GM21825 (cell line): ENCODE results near the gene INHA.

Experiments used
- ATAC-seq: cut with Tn5 transposase; IDR thresholded peaks from one replicate; pipeline ENCODE4 v1.9.1; 2021; ENCODE audit warnings: mild to moderate bottlenecking, moderate library complexity; ENCODE audit not compliant: unreplicated experiment

The INHA gene

DNA sequence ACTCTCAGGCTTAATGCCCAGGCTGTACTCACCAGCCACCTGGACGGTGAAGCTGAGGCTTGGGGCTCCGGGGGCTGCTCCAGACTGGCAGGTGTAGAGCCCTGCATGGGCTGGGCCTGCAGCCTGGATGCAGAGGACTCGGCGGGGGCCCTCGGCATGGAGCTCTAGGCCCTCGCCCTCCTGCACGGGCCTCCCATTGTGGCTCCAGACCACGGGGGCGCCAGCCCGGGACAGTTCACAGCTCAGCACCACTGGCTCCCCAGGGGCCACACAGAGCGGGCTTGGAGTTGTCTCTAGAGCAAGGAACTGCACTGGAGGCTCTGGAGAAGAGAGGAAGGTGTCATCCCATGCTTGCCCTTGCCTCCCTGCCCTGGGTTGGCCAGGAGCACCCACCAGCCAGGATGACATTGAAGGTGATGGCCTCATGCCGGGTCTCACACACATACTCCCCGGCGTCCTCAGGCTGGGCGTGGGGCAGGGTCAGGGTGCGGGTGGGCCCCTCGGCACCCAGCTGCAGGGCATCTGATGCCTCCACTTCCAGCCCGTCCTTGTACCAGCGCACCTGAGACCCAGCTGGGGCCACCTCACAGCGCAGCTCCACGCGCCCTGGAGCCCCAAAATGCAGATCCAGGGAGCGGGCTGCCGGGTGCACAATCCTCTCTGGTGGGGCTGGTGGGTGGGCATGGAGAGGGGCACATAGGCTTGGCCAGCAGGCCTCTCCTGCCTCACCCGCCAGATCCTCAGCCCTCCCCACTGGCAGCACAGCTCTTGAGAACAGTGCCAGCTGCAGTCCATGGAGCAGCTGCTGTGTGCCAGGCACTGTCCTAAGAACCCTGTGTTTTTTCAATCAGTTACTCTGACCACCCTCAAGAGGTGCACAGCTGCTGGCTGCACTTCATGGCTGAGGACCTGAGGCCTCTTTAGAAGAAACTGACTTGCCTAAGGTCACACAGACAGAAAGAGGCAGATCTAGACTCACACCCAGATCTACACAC lies 14.0 kb upstream of the INHA start:
- ATAC-seq = no peak

DNA sequence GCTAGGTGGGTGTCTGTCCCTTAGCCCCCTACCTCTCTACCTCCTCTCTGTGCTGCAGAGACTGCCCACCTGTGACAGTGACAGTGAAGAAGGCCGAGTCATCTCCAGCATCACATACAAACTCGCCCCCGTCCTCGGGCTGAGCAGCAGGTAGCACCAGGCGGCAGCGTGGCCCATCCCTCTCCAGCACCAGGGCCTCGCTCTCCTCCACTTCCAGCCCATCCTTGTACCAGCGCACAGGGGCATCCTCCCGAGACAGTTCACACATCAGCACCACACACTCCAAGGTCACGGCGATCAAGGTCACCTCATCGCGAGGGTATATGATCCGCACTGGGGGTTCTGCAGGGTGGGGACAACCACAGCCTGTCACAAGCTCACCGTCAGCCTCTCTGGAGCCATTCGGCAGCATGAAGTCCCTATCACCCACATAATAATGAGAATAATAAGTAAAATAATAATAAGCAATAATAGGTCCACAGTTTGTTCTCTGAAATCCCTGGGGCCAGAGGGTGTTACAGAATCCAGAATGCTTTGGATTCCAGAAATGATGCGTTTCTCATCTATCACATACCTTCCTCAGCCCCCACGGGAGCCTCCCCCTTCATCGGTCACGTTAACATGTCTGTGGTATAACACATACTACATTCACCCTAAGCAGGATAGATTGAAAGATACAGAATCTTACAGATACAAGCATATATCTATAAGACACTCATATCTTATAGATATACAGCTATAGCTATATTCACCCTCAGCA lies 12.8 kb upstream of the INHA start:
- no peak for ATAC-seq

GRCh38 chr2:219560037-219560892 lies 11.8 kb upstream of the INHA start:
- ATAC-seq = no peak

DNA sequence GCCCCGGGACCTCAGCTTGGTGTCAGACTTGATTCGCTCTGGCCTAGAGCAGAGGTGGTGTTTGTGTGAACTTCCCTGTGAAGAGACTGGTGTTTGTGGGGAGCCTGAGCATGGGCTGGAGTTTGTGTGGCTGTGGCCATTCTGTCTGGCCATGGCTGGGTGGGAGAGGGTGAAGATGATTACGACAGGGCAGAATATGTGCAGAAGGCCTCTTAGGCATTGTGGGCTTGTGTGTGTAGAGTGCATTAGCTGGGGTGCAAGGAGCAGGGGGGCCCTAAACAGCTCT lies 11.3 kb upstream of the INHA start:
- ATAC-seq = no peak

GRCh38 chr2:219561179-219562048 lies 10.7 kb upstream of the INHA start:
- no peak for ATAC-seq

- no peak for ATAC-seq
These were observed 9.8 kb upstream of the INHA start for GRCh38 chr2:219562049-219563020.

DNA sequence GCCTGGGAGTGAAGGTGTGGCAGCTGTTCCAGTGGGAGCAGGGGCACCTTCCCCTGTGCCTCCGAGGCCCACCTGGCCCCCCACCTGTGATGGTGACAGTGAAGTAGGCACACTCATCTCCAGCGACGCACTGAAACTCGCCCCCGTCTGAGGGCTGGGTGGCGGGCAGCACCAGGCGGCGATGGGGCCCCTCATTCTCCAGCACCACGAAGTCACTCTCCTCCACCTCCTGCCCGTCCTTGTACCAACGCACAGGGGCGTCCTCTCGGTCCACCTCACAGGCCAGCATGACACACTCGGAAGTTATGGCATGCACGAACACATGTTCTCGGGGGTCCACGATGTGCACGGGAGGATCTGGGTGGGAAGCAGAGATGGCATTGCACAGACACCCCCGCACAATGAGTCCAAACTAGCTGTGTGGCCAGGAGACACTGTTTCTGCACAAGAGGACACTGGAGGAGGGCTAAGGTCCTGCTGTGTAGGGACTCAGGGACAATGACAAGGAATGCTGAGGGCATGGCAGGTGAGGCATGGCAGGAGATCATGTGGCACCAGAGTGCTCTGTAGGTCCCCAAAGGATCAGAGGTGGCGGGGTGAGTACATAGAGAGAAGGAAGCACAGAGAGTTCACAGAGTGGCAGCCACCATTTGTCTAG lies 8.7 kb upstream of the INHA start:
- ATAC-seq = no peak

DNA sequence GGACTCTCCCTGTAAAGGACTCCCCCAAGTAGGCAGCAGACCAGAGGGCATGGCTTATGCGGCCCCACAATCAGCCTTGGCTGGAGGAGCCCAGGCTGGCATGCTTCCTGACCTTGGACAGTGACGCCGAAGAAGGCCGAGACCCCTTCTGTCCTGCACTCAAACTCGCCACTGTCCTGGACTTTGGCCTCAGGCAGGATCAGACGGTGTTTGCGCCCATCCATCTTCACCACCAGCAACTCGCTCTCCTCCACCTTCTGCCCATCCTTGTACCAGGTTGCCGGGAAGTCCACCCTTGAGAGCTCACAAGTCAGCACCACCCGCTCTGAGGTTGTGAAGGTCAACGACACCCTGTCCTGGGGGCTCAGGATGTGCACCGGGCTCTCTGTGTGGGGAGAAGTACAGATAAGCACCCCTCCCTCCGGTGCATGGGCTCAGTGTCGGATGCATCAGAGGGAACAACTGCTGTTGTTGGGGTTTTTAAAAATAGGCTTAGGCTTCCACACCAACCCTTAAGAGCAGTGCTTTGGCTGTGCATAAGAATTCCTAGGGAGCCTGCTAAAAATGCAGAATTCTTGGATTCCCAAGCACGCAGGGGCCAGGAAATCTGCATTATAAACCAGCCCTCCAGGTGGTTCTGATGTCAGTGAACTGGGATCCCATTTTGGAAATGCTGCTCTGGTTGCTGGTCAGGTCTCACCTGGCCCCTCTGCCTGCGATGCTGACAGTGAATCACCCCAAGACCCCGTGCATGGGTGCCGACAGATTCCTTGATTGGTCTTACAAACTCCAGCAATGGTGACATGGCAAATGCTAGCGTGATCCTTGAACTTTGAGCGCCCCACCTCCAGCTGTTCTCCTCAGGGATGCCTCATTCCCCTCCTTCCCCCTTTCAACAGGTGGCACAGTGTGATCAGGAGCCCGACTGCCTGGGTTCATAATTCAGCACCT lies 6.7 kb upstream of the INHA start:
- no peak for ATAC-seq

GRCh38 chr2:219566640-219567039 lies 5.5 kb upstream of the INHA start:
- ATAC-seq = no peak

DNA sequence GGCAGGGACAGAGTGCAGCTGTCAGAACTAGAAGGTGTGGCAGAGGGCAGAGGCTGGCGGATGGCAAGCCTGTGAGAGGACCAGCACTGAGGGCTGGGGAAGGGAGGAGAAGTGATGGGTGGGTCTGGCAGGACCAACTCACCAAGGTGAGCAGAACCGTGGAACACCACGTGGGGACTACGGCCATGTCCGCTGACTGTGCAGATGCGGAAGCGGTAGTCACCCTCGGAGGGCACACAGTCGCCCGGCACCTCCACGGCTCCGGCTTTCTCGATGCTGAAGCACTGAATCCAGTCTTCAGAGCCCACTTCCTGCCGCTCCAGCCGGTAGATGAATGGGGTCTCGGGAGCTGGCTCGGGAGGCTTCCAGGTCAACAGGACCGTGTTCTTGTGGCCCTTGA lies 5.0 kb upstream of the INHA start:
- ATAC-seq = no peak

GRCh38 chr2:219567791-219568361 lies 4.2 kb upstream of the INHA start:
- ATAC-seq = no peak

DNA sequence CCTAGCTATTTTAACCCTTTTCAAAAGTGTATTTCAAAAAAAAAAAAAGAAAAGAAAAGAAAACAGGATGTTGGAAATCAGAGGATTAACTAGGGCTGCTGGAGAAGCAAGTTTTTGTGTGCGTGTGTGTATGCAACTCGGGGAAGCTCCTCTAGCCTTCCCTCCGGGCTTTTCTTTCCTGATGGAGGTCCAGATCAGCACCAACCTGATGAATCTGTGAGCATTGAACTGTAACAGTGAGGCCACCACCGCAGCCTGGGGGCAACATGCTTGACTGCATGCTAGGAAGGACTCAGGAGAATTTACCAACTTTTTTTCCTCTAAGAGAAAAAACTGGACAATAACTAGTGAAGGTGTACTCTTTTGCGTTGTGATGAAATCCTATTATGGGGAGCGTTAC lies 3.1 kb upstream of the INHA start:
- no peak for ATAC-seq

DNA sequence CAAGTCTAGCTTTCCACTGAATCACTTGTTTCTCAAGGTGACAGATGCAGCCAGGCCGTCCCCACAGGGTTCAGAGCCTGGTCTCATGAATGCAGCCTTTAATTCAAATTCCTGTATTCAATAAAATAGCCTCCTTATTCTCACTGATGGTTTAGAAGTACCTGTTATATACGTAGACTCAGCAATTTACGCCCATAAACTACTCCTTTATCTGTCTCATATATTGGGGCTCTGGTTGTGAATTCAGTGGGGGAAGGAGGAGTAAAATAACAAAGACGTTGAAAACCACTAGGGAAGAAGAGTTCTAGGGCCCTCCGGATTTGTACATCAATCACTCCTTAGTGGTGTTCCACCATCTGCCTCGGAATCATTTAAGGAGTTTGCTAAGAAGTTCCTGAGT lies 2.5 kb upstream of the INHA start:
- ATAC-seq = no peak

GRCh38 chr2:219570194-219570923 lies 1.8 kb upstream of the INHA start:
- ATAC-seq = no peak

DNA sequence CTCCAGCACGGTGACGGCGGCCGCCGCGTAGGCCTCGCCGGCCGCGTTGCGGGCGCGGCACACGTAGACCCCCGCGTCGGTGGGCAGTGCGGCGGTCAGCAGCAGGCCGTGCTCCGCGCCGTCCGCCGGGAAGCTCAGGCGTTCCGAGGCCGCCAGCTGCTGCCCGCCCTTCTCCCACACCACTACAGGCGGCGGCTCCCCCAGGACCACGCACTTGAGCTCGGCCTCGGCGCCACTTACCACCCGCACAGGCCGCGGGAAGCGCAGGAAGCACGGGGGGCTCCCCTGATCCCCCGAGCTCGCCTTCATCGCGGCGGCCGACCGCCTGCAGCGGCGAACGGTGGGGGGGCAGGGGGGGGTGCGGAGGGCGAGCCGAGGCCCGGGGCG lies 1.2 kb upstream of the INHA start:
- ATAC-seq = no peak
